H9 (cell line): ENCODE measurements around the gene MCHR2. TPM values are rescaled to one million over a fixed set of nuclear protein-coding genes. Genes with fewer than 3 reads are reported as not detected.

ENCODE experiments used
- DNase-seq: peaks from one replicate; pipeline ENCODE4 v3.0.0-alpha.2; 2017
- H2AFZ ChIP-seq: one replicate; pipeline ENCODE4 v1.6.1; 2013; ENCODE audit warnings: mild to moderate bottlenecking, low read length, control low read depth, moderate library complexity
- H2AK5ac ChIP-seq: 2 replicates; pipeline ENCODE4 v1.6.1; 2013; ENCODE audit warnings: low read length, control low read depth, mixed read lengths; ENCODE audit not compliant: insufficient read length
- H2BK120ac ChIP-seq: one replicate; pipeline ENCODE4 v1.6.1; 2013; ENCODE audit warnings: low read depth, mild to moderate bottlenecking, low read length, control low read depth, inconsistent platforms; ENCODE audit not compliant: poor library complexity, severe bottlenecking
- H2BK12ac ChIP-seq: 2 replicates; pipeline ENCODE4 v1.6.1; 2013; ENCODE audit warnings: low read length, control low read depth, mixed read lengths, low read depth; ENCODE audit not compliant: insufficient read length
- H2BK15ac ChIP-seq: 2 replicates; pipeline ENCODE4 v1.6.1; 2013; ENCODE audit warnings: low read depth, low read length, control low read depth
- H2BK20ac ChIP-seq: one replicate; pipeline ENCODE4 v1.6.1; 2013; ENCODE audit warnings: low read depth, mild to moderate bottlenecking, low read length, control low read depth, inconsistent platforms; ENCODE audit not compliant: poor library complexity, severe bottlenecking
- H2BK5ac ChIP-seq: 2 replicates; pipeline ENCODE4 v1.6.1; 2013; ENCODE audit warnings: low read length, control low read depth, mixed read lengths; ENCODE audit not compliant: insufficient read length
- H3K14ac ChIP-seq: 2 replicates; pipeline ENCODE4 v1.6.1; 2013; ENCODE audit warnings: low read length, control low read depth; ENCODE audit not compliant: insufficient read depth
- H3K18ac ChIP-seq: 2 replicates; pipeline ENCODE4 v1.6.1; 2013; ENCODE audit warnings: low read depth, mild to moderate bottlenecking, mixed read lengths, low read length, control low read depth; ENCODE audit not compliant: insufficient read length
- H3K23ac ChIP-seq: 2 replicates; pipeline ENCODE4 v1.6.1; 2013; ENCODE audit warnings: low read length, control low read depth, mixed read lengths, low read depth; ENCODE audit not compliant: insufficient read length
- H3K23me2 ChIP-seq: 2 replicates; pipeline ENCODE4 v1.6.1; 2013; ENCODE audit warnings: low read depth, mild to moderate bottlenecking, mixed read lengths, low read length, control low read depth; ENCODE audit not compliant: insufficient read length, poor library complexity, severe bottlenecking
- H3K27ac ChIP-seq: 2 replicates; pipeline ENCODE4 v1.5.1; 2013; ENCODE audit warnings: low read length, control low read depth, mixed read lengths, low read depth; ENCODE audit not compliant: insufficient read length
- H3K27me3 ChIP-seq: 2 replicates; pipeline ENCODE4 v1.6.1; 2013; ENCODE audit warnings: low read length, control low read depth, inconsistent platforms; ENCODE audit not compliant: insufficient read depth
- H3K4ac ChIP-seq: 2 replicates; pipeline ENCODE4 v1.6.1; 2013; ENCODE audit warnings: low read depth, mild to moderate bottlenecking, control low read depth, inconsistent platforms, low read length, moderate library complexity
- H3K4me1 ChIP-seq: 2 replicates; pipeline ENCODE4 v1.6.1; 2013; ENCODE audit warnings: low read length, control low read depth, inconsistent platforms; ENCODE audit not compliant: insufficient read depth
- H3K4me2 ChIP-seq: 2 replicates; pipeline ENCODE4 v1.6.1; 2013; ENCODE audit warnings: low read length, control low read depth, mixed read lengths; ENCODE audit not compliant: insufficient read length, insufficient read depth
- H3K56ac ChIP-seq: 2 replicates; pipeline ENCODE4 v1.6.1; 2013; ENCODE audit warnings: low read depth, mild to moderate bottlenecking, mixed read lengths, low read length, control low read depth; ENCODE audit not compliant: insufficient read length
- H3K79me1 ChIP-seq: 2 replicates; pipeline ENCODE4 v1.6.1; 2013; ENCODE audit warnings: low read depth, mild to moderate bottlenecking, moderate library complexity, low read length, control low read depth, inconsistent platforms; ENCODE audit not compliant: insufficient read depth, poor library complexity, severe bottlenecking
- H3K79me2 ChIP-seq: 2 replicates; pipeline ENCODE4 v1.6.1; 2013; ENCODE audit warnings: low read length, control low read depth, inconsistent platforms; ENCODE audit not compliant: insufficient read depth
- H3K9ac ChIP-seq: 2 replicates; pipeline ENCODE4 v1.6.1; 2013; ENCODE audit warnings: low read length, control low read depth, mixed read lengths; ENCODE audit not compliant: insufficient read length; ENCODE audit errors: extremely low read depth
- H3K9me3 ChIP-seq: one replicate; pipeline ENCODE4 v1.6.1; 2013; ENCODE audit warnings: low read depth, low read length, inconsistent platforms; ENCODE audit not compliant: control insufficient read depth
- H3T11ph ChIP-seq: one replicate; pipeline ENCODE4 v1.6.1; 2013; ENCODE audit warnings: mild to moderate bottlenecking, low read length, control low read depth, inconsistent platforms
- H4K20me1 ChIP-seq: one replicate; pipeline ENCODE4 v1.6.1; 2013; ENCODE audit not compliant: control insufficient read depth, insufficient read length, insufficient read depth
- H4K5ac ChIP-seq: 2 replicates; pipeline ENCODE4 v1.6.1; 2013; ENCODE audit warnings: low read depth, mild to moderate bottlenecking, mixed read lengths, low read length, control low read depth; ENCODE audit not compliant: insufficient read length
- H4K8ac ChIP-seq: replicated peaks from 2 replicates; pipeline ENCODE4 v1.6.1; 2013; ENCODE audit warnings: low read length, control low read depth, mixed read lengths, low read depth; ENCODE audit not compliant: insufficient read length
- H4K91ac ChIP-seq: 2 replicates; pipeline ENCODE4 v1.6.1; 2013; ENCODE audit warnings: low read depth, mild to moderate bottlenecking, moderate library complexity, mixed read lengths, low read length, control low read depth; ENCODE audit not compliant: insufficient read length
- H3K27ac Mint-ChIP-seq, 3 experiments: 2 replicates in 2 of 3; 3 replicates in 1 of 3; pipeline ENCODE4 v1.8.0; 2020 to 2021; ENCODE audit warnings: mixed read lengths in 3 of 3, mild to moderate bottlenecking in 1 of 3, moderate library complexity in 1 of 3
- H3K27me3 Mint-ChIP-seq: 2 replicates; pipeline ENCODE4 v1.8.0; 2021; ENCODE audit warnings: low read depth, mild to moderate bottlenecking, moderate library complexity, mixed read lengths
- H3K36me3 Mint-ChIP-seq, 3 experiments: 2 replicates in 2 of 3; 3 replicates in 1 of 3; pipeline ENCODE4 v1.8.0; 2020 to 2021; ENCODE audit warnings: low read depth in 3 of 3, mixed read lengths in 3 of 3; ENCODE audit not compliant: insufficient read depth in 1 of 3
- H3K4me1 Mint-ChIP-seq, 2 experiments: 2 replicates each; pipeline ENCODE4 v1.8.0; 2020; ENCODE audit warnings: mixed read lengths in 2 of 2
- H3K4me3 Mint-ChIP-seq, 2 experiments: 2 replicates in 1 of 2; 3 replicates in 1 of 2; pipeline ENCODE4 v1.8.0; 2020 to 2021; ENCODE audit warnings: mild to moderate bottlenecking in 2 of 2, mixed read lengths in 2 of 2, moderate library complexity in 1 of 2
- H3K9me3 Mint-ChIP-seq, 2 experiments: 2 replicates in 1 of 2; 3 replicates in 1 of 2; pipeline ENCODE4 v1.8.0; 2020; ENCODE audit warnings: mild to moderate bottlenecking in 2 of 2, mixed read lengths in 2 of 2, moderate library complexity in 1 of 2
- WGBS: extraction: QIAGEN DNeasy Blood & Tissue Kit; methylation state at CpG from one replicate; pipeline ENCODE4 v1.1.7; 2013; ENCODE audit warnings: missing lambda C conversion rate, low lambda C conversion rate, mixed read lengths; ENCODE audit not compliant: insufficient read length; ENCODE audit errors: extremely low coverage; 5-methylcytosine and 5-hydroxymethylcytosine counted together
- total RNA-seq: library from RNA; stranded (reverse); gene quantifications from 2 replicates; pipeline ENCODE4 v1.2.1, GENCODE V29; 2021
- TF ChIP-seq, protein P1 (sequence below): fragments of 200-600 bp; sonication (generic); conservative IDR thresholded peaks from 3 replicates; pipeline ENCODE4 v1.8.0; 2021; ENCODE audit warnings: antibody characterized with exemption, mild to moderate bottlenecking

The MCHR2 gene
- total RNA-seq, 1 experiment from 2014 or later: not detected

DNA sequence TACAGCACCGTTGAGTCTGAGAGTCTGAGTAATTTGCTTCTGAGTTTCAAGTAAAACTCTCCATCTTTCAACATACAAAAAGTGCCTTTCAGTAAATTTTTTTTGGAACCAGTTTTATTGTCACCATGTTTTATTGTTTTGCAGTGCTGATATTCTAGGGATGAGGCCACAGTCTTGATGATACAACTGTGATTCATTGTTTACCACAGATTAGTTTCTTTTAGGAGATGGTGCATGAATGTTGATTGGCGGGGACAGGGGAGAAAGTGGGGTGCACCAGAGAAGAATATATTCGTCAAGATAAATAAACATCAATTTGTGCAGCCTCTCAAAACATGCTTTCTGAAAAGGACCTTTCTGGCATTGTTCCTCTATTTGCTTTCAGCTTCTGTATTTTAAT, 109.0 kb downstream of the MCHR2 start:
- no peaks in the 10 kb centered on the region for H3K27me3 ChIP-seq
- H3K27me3 Mint-ChIP-seq: peaks cover 2% of the 10 kb centered on the region; the same call in 1 of the 2 replicates
- no peak overlapping the region for H3K4me3 Mint-ChIP-seq
- H4K20me1 ChIP-seq: no peaks in the 10 kb centered on the region
- no peak overlapping the region for H2BK12ac ChIP-seq
- H4K5ac ChIP-seq: no peak overlapping the region
- no peak overlapping the region for H3K23ac ChIP-seq
- H3K27ac Mint-ChIP-seq: no peak overlapping the region
- TF ChIP-seq, protein P1, sequence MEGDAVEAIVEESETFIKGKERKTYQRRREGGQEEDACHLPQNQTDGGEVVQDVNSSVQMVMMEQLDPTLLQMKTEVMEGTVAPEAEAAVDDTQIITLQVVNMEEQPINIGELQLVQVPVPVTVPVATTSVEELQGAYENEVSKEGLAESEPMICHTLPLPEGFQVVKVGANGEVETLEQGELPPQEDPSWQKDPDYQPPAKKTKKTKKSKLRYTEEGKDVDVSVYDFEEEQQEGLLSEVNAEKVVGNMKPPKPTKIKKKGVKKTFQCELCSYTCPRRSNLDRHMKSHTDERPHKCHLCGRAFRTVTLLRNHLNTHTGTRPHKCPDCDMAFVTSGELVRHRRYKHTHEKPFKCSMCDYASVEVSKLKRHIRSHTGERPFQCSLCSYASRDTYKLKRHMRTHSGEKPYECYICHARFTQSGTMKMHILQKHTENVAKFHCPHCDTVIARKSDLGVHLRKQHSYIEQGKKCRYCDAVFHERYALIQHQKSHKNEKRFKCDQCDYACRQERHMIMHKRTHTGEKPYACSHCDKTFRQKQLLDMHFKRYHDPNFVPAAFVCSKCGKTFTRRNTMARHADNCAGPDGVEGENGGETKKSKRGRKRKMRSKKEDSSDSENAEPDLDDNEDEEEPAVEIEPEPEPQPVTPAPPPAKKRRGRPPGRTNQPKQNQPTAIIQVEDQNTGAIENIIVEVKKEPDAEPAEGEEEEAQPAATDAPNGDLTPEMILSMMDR: no peak
- no peaks in the 10 kb centered on the region for H3K79me1 ChIP-seq
- H3K36me3 Mint-ChIP-seq: no peaks in the 10 kb centered on the region
- H2AK5ac ChIP-seq: no peak overlapping the region
- peaks cover 3% of the 10 kb centered on the region for H3K4me1 ChIP-seq
- H3K79me2 ChIP-seq: no peaks in the 10 kb centered on the region
- no peak overlapping the region for H3K9ac ChIP-seq
- no peak overlapping the region for H4K91ac ChIP-seq
- no peak overlapping the region for H3K18ac ChIP-seq
- no peak overlapping the region for H4K8ac ChIP-seq
- H3K14ac ChIP-seq: no peak overlapping the region
- H2BK20ac ChIP-seq: no peak overlapping the region
- no peak overlapping the region for H3K27ac ChIP-seq
- no peak overlapping the region for H2BK15ac ChIP-seq
- H2AFZ ChIP-seq: no peak overlapping the region
- no peak overlapping the region for H2BK5ac ChIP-seq
- no peaks in the 10 kb centered on the region; a peak in 1 of 5 replicates for H3K9me3 Mint-ChIP-seq
- no peak overlapping the region for H3K4ac ChIP-seq
- no peak overlapping the region for H3K4me2 ChIP-seq
- WGBS: no CpG with 5 or more reads among the region's 3 CpGs
- H3K9me3 ChIP-seq: no peaks in the 10 kb centered on the region
- H3K4me1 Mint-ChIP-seq: peaks cover 5 to 7% of the 10 kb centered on the region in 2 experiments
- no peak for DNase-seq
- H3K23me2 ChIP-seq: no peaks in the 10 kb centered on the region
- no peak overlapping the region for H3K56ac ChIP-seq
- H3T11ph ChIP-seq: no peak overlapping the region
- H2BK120ac ChIP-seq: no peak overlapping the region
